Activated effector memory CD4-positive, alpha-beta T cell treated with Interleukin-2 at 50 U/mL for 16 hours (primary cell): ENCODE measurements around the gene LCE6A.

Experiments
- DNase-seq: peaks from one replicate; pipeline ENCODE4 v3.0.0-alpha.2; 2020

The LCE6A gene

GRCh38 chr1:152842556-152842955 is at the start of gene LCE6A:
LCE6A (plus strand) TSS chr1:152842856; CDS start chr1:152843521, 665 bp downstream.
- DNase-seq = no peak

- no peak for DNase-seq
These were observed 47.0 kb upstream of the LCE6A start for GRCh38 chr1:152795686-152796085.

GRCh38 chr1:152796421-152796820 is 46.2 kb upstream of the LCE6A start, which contains the start of gene LCE1D:
LCE1D (plus strand) TSS chr1:152796721; CDS start chr1:152797795, 1,074 bp downstream.
- no peak for DNase-seq

GRCh38 chr1:152801333-152801732 is 41.3 kb upstream of the LCE6A start:
- DNase-seq = no peak

- no peak for DNase-seq
These were observed 36.1 kb upstream of the LCE6A start, which contains the start of gene LCE1C for GRCh38 chr1:152806576-152806975. LCE1C (minus strand) TSS chr1:152806651; CDS start chr1:152805478, 1,173 bp downstream.

- DNase-seq = no peak
These were observed 31.6 kb upstream of the LCE6A start for GRCh38 chr1:152811050-152811449.

- no peak for DNase-seq
These were observed 31.0 kb upstream of the LCE6A start, which contains the start of gene LCE1B for GRCh38 chr1:152811671-152812070. LCE1B (plus strand) TSS chr1:152811971; CDS start chr1:152812447, 476 bp downstream.

- no peak for DNase-seq
These were observed 25.3 kb upstream of the LCE6A start for GRCh38 chr1:152817309-152817708.

- DNase-seq = no peak
These were observed 19.4 kb upstream of the LCE6A start for GRCh38 chr1:152823294-152823693.

GRCh38 chr1:152824964-152825363 is 17.7 kb upstream of the LCE6A start:
- no peak for DNase-seq

GRCh38 chr1:152827173-152827572 is 15.5 kb upstream of the LCE6A start, which contains the start of gene LCE1A:
LCE1A (plus strand) TSS chr1:152827473; CDS start chr1:152827473, 0 bp downstream.
- no peak for DNase-seq

GRCh38 chr1:152836870-152837269 is 5.8 kb upstream of the LCE6A start:
- no peak for DNase-seq

- no peak for DNase-seq
These were observed 13.0 kb downstream of the LCE6A start for GRCh38 chr1:152855661-152856060.

- no peak for DNase-seq
These were observed 15.4 kb downstream of the LCE6A start for GRCh38 chr1:152858062-152858461.

GRCh38 chr1:152859696-152860095 is 17.0 kb downstream of the LCE6A start, which contains the start of gene LCE7A:
LCE7A (plus strand) TSS chr1:152859996; CDS start chr1:152860698, 702 bp downstream.
- no peak for DNase-seq

GRCh38 chr1:152860129-152860528 is 17.5 kb downstream of the LCE6A start:
- DNase-seq = no peak

GRCh38 chr1:152861374-152861773 is 18.7 kb downstream of the LCE6A start:
- no peak for DNase-seq

- no peak for DNase-seq
These were observed 21.8 kb downstream of the LCE6A start for GRCh38 chr1:152864443-152864842.

- no peak for DNase-seq
These were observed 23.7 kb downstream of the LCE6A start for GRCh38 chr1:152866321-152866720.

- peak; percentile 10 for DNase-seq
These were observed 27.3 kb downstream of the LCE6A start for GRCh38 chr1:152869808-152870419.

GRCh38 chr1:152870831-152871730 is 28.4 kb downstream of the LCE6A start:
- no peak for DNase-seq

GRCh38 chr1:152871731-152872126 is 29.1 kb downstream of the LCE6A start:
- no peak for DNase-seq

GRCh38 chr1:152873495-152873894 is 30.8 kb downstream of the LCE6A start:
- DNase-seq = no peak

- DNase-seq = no peak
These were observed 34.2 kb downstream of the LCE6A start for GRCh38 chr1:152876827-152877226.
